ENCODE results near the gene CD200R1. TPM values are rescaled to one million over a fixed set of nuclear protein-coding genes. Genes with fewer than 3 reads are reported as not detected.

CD200R1 gene
- total and polyA plus RNA-seq, 2 of the 8 experiments (the other 6 are each of a cell fraction or from before 2014, with no cell fraction given) = 0.02 TPM; not detected in 1

GRCh38 chr3:112894258-112894657 lies 80.6 kb downstream of the CD200R1 start (continued):
- TF ChIP-seq CTCF (IDR thresholded peaks at IDR 0.05; ENCODE audit: control extremely low read depth in 1 of 3, insufficient read depth in 1 of 3, low read depth in 1 of 3, low read length in 3 of 3) = no peak
- TF ChIP-seq TCF12 (IDR thresholded peaks at IDR 0.05; ENCODE audit: low read depth, low read length) = 0 out of 2 replicates have a peak, but pooled peaks have one; percentile 54
- TF ChIP-seq TEAD4 (IDR thresholded peaks at IDR 0.05; ENCODE audit: low read depth, low read length) = peak; percentile 86
- TF ChIP-seq TAF7 (optimal IDR thresholded peaks at IDR 0.05; ENCODE audit: borderline replicate concordance, low read depth, low read length) = no peak
- TF ChIP-seq CBX8 (IDR thresholded peaks at IDR 0.05; ENCODE audit: borderline replicate concordance, low read depth, low read length) = no peak
- no peak for TF ChIP-seq KDM4A (IDR thresholded peaks at IDR 0.05; ENCODE audit: low read depth, low read length, severe bottlenecking)
- TF ChIP-seq HDAC2 (IDR thresholded peaks at IDR 0.05; ENCODE audit: borderline replicate concordance in 1 of 2, low read depth in 2 of 2, low read length in 2 of 2) = 0 out of 4 replicates have a peak, but pooled peaks of 1 of the 2 experiments have one; percentile 16
